ENCODE data around the gene ERCC4.

The ERCC4 gene

DNA sequence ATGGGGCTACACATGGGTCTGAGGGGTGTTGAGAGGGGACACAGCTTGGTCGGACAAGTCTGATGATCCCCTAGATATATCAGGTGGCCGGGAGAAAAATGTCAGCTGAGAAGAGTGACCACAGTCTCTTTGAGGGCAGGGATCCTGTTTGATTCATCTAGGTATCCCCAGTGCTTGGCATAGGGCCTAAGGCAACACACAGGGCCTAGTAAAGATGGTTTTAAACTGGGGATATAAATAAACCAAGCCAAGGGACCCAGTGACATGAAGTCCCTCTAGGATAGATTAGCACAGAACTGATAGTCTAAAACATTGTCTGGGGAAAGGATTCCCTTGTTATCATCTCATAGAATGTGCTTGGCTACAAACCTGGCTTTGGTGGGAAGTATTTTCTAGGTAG lies 1.4 kb downstream of the ERCC4 start:
- Mint-ChIP-seq H3K4me3 (peak overlapping the region; percentile 93), H3K4me1 (peaks cover 23% of the 10 kb centered on the region), H3K27me3 (no peaks in the 10 kb centered on the region), H3K9me3 (no peaks in the 10 kb centered on the region), H3K27ac (no peak overlapping the region), H3K36me3 (ENCODE audit: low read depth) (peaks cover 13% of the 10 kb centered on the region)
- DNase-seq (no peak), ATAC-seq (no peak)

DNA sequence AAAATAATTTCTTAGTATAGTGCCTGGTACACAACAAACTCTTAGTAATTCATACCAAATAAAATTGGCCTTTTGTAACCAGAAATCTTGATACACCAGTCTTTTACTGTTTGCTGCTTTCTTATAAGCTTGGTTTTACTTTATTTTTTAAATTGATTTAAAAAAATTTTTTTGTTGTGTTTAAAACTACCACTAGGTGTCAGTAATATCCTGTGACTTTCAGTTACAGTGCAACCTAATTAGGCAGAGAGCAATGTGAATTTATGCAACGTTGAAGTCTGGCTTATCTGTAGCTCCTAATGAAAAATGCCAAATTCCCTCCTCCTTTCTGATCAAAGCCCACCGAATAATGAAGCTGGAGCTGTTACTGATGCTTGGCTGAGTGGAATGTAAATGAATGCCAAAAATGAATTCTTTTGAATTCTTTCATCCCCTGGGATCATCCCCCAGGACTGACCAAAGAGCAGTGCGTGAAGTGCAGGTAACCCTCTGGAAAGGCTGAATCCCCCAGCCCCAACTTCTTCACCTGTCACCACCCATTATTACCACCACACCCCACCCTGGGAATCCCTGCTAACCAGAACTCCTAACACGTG lies 3.8 kb downstream of the ERCC4 start:
- H3K27me3 Mint-ChIP-seq: no peaks in the 10 kb centered on the region
- peaks cover 23% of the 10 kb centered on the region for H3K4me1 Mint-ChIP-seq
- peaks cover 21% of the 10 kb centered on the region for H3K36me3 Mint-ChIP-seq (ENCODE audit: low read depth)
- no peak overlapping the region for H3K27ac Mint-ChIP-seq
- ATAC-seq (no peak), DNase-seq (no peak)
- H3K4me3 Mint-ChIP-seq: no peak overlapping the region
- H3K9me3 Mint-ChIP-seq: no peaks in the 10 kb centered on the region

GRCh38 chr16:13926464-13926863 lies 6.5 kb downstream of the ERCC4 start:
- Mint-ChIP-seq H3K4me1 (peaks cover 4% of the 10 kb centered on the region), H3K36me3 (ENCODE audit: low read depth) (peaks cover 23% of the 10 kb centered on the region), H3K9me3 (no peaks in the 10 kb centered on the region), H3K4me3 (no peak overlapping the region), H3K27me3 (no peaks in the 10 kb centered on the region), H3K27ac (no peak overlapping the region)
- ATAC-seq (no peak), DNase-seq (no peak)

- DNase-seq: no peak
- no peaks in the 10 kb centered on the region for H3K9me3 Mint-ChIP-seq
- no peaks in the 10 kb centered on the region for H3K27me3 Mint-ChIP-seq
- H3K4me1 Mint-ChIP-seq: peaks cover 4% of the 10 kb centered on the region
- H3K36me3 Mint-ChIP-seq (ENCODE audit: low read depth): peaks cover 23% of the 10 kb centered on the region
- no peak for ATAC-seq
- H3K27ac Mint-ChIP-seq: no peak overlapping the region
- H3K4me3 Mint-ChIP-seq: no peak overlapping the region
Measured at GRCh38 chr16:13926891-13927290, 6.9 kb downstream of the ERCC4 start.

DNA sequence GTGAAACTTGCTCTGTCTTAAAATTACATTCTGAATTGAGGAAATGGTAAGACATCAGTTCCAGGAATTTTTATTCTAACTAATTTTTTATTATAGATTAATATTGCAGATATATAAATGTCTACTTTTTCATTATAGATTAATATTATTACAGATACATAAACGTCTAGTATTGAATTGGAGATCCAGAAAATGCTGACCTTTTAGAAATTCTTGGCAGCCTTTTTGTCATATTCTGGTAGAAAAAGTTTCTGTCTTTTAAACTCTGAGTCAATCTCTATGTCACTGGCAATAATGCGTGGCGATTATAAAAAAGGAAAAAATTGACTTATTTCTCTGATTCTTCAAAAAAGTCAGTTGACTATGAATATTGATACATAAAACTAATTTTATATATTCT lies 8.7 kb downstream of the ERCC4 start:
- ATAC-seq (no peak), DNase-seq (no peak)
- no peaks in the 10 kb centered on the region for H3K27me3 Mint-ChIP-seq

GRCh38 chr16:13931845-13932244 lies 11.9 kb downstream of the ERCC4 start:
- H3K4me1 Mint-ChIP-seq: peaks cover 10% of the 10 kb centered on the region
- no peak overlapping the region for H3K27ac Mint-ChIP-seq
- peaks cover 32% of the 10 kb centered on the region for H3K36me3 Mint-ChIP-seq (ENCODE audit: low read depth)
- DNase-seq: no peak
- ATAC-seq: no peak
- H3K4me3 Mint-ChIP-seq: no peak overlapping the region
- H3K9me3 Mint-ChIP-seq: no peaks in the 10 kb centered on the region
- H3K27me3 Mint-ChIP-seq: no peaks in the 10 kb centered on the region

More for the DNA sequence above, 8.7 kb downstream of the ERCC4 start:
- H3K36me3 Mint-ChIP-seq (ENCODE audit: low read depth): peaks cover 23% of the 10 kb centered on the region
- H3K27ac Mint-ChIP-seq: no peak overlapping the region
- peaks cover 6% of the 10 kb centered on the region for H3K4me1 Mint-ChIP-seq
- H3K4me3 Mint-ChIP-seq: no peak overlapping the region
- H3K9me3 Mint-ChIP-seq: no peaks in the 10 kb centered on the region

GRCh38 chr16:13935408-13935807 lies 15.5 kb downstream of the ERCC4 start:
- Mint-ChIP-seq H3K27me3 (no peaks in the 10 kb centered on the region), H3K27ac (no peak overlapping the region), H3K36me3 (ENCODE audit: low read depth) (peaks cover 49% of the 10 kb centered on the region), H3K4me3 (no peak overlapping the region), H3K4me1 (peaks cover 14% of the 10 kb centered on the region), H3K9me3 (no peaks in the 10 kb centered on the region)
- DNase-seq: peak; percentile 36
- no peak for ATAC-seq

DNA sequence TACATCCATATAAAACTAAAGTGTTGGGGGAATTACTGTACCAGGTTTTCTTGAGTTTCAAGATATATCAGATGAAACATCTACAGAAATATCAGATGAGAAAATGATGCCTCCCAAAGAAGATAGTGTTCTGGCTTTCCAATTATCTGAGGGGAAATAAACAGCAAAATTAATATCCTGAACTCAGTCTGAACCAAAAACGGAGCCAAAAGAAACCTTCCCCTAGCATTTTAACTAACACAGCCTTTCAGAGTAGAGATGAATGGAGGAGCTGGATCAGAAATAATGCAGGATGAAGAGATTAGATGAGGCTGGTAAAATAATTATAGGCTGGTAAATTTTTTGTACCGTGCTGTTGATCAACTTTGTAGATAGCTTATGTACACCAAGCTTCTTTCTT lies 16.2 kb downstream of the ERCC4 start:
- no peaks in the 10 kb centered on the region for H3K9me3 Mint-ChIP-seq
- no peak for ATAC-seq
- no peak overlapping the region for H3K27ac Mint-ChIP-seq
- no peaks in the 10 kb centered on the region for H3K27me3 Mint-ChIP-seq
- H3K4me3 Mint-ChIP-seq: no peak overlapping the region
- no peak for DNase-seq
- peaks cover 52% of the 10 kb centered on the region for H3K36me3 Mint-ChIP-seq (ENCODE audit: low read depth)
- peaks cover 14% of the 10 kb centered on the region for H3K4me1 Mint-ChIP-seq

- Mint-ChIP-seq H3K4me1 (peaks cover 14% of the 10 kb centered on the region), H3K27me3 (no peaks in the 10 kb centered on the region), H3K4me3 (no peak overlapping the region), H3K9me3 (no peaks in the 10 kb centered on the region), H3K27ac (no peak overlapping the region), H3K36me3 (ENCODE audit: low read depth) (peaks cover 53% of the 10 kb centered on the region)
- ATAC-seq: peak; percentile 49
- no peak for DNase-seq
Measured at GRCh38 chr16:13936596-13937081, 16.7 kb downstream of the ERCC4 start.

DNA sequence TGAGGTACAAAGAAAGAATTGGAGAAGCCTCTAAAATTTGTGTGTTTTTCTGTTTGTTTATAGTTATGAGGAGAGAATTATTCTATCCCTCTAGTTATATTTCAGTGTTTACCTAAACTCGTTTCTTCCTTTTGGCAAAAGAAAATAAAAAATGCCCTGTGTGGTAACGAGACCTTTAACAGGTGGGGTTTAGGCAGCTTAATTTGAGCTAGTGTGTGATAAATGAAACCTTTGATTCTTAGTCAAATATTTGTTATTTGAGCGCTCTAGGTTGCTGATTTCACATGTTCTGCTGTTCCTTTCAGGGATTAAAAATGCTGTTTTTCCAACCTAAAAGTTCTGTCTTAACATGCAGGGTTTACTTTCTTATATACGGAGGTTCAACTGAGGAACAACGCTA lies 17.5 kb downstream of the ERCC4 start:
- ATAC-seq (no peak), DNase-seq (no peak)
- Mint-ChIP-seq H3K4me1 (peaks cover 12% of the 10 kb centered on the region), H3K36me3 (ENCODE audit: low read depth) (peaks cover 50% of the 10 kb centered on the region), H3K9me3 (no peaks in the 10 kb centered on the region), H3K27me3 (no peaks in the 10 kb centered on the region), H3K27ac (no peak overlapping the region), H3K4me3 (no peak overlapping the region)

DNA sequence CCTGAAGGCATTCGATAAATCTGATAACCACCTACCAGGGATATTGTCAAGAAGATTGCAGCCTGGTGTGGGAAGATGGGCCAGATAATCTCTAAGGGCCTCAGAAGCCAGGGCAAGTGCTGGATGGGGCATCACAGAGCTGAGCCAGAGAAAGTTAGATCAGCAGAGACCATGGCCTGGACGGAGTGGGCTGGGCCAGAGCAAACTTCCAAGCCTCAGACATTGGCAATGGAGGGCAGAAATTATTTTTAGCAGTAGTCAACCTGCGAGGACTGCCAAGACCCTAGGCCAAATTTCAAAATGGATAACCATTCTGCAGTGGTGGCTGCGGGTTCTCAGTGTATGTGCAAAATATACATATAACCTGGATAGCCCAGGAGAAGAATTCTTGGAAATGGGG lies 18.5 kb downstream of the ERCC4 start:
- no peaks in the 10 kb centered on the region for H3K27me3 Mint-ChIP-seq
- peaks cover 12% of the 10 kb centered on the region for H3K4me1 Mint-ChIP-seq
- H3K9me3 Mint-ChIP-seq: no peaks in the 10 kb centered on the region
- DNase-seq (no peak), ATAC-seq (no peak)
- peaks cover 58% of the 10 kb centered on the region for H3K36me3 Mint-ChIP-seq (ENCODE audit: low read depth)
- no peak overlapping the region for H3K4me3 Mint-ChIP-seq
- no peak overlapping the region for H3K27ac Mint-ChIP-seq

DNA sequence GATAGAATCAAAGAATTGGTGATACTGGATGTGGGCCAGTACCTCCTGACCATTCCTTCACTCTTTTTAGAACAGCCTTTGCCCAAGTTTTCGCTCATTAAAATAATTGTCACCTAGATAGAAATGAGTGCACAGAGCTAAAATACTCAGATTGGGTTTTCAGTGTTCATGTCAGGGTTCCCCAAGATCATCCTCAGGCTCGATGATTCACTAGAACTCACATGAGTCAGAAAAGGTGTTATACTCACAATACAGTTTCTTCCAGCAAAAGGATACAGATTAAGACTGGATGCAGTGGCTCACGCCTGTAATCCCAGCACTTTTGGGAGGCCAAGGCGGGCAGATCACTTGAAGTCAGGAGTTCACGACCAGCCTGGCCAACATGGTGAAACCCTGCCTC lies 19.9 kb downstream of the ERCC4 start:
- no peak for ATAC-seq
- H3K27ac Mint-ChIP-seq: no peak overlapping the region
- H3K27me3 Mint-ChIP-seq: no peaks in the 10 kb centered on the region
- peaks cover 54% of the 10 kb centered on the region for H3K36me3 Mint-ChIP-seq (ENCODE audit: low read depth)
- no peak overlapping the region for H3K4me3 Mint-ChIP-seq
- DNase-seq: no peak
- peaks cover 12% of the 10 kb centered on the region for H3K4me1 Mint-ChIP-seq
- H3K9me3 Mint-ChIP-seq: no peaks in the 10 kb centered on the region

DNA sequence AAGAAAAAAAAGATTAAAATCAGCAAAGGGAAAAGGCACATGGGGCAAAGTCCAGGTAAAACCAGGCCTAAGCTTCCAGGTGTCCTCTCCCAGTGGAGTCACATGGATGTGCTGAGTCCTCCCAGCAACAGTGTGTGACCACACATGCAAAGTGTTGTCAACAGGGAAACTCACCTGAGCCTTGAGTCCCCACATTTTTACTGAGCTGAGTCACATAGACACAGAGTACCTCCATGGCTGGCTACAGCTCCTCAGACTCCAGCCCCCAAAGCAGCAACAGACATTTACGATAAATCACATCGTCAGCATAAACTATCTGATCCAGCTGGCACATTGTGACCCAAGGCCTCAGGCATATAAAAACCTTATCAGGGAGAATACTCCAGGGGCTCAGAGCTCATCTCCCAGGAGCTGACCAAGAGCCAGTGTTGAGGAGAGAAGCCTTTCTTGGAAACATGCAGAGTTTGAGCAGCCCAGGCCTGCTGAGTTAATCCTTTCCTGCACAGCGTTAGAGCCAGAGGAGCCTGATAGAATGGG lies 20.5 kb downstream of the ERCC4 start:
- H3K27me3 Mint-ChIP-seq: no peaks in the 10 kb centered on the region
- H3K4me3 Mint-ChIP-seq: no peak overlapping the region
- DNase-seq (no peak), ATAC-seq (no peak)
- H3K4me1 Mint-ChIP-seq: peaks cover 12% of the 10 kb centered on the region
- peaks cover 51% of the 10 kb centered on the region for H3K36me3 Mint-ChIP-seq (ENCODE audit: low read depth)
- no peaks in the 10 kb centered on the region for H3K9me3 Mint-ChIP-seq
- H3K27ac Mint-ChIP-seq: no peak overlapping the region

DNA sequence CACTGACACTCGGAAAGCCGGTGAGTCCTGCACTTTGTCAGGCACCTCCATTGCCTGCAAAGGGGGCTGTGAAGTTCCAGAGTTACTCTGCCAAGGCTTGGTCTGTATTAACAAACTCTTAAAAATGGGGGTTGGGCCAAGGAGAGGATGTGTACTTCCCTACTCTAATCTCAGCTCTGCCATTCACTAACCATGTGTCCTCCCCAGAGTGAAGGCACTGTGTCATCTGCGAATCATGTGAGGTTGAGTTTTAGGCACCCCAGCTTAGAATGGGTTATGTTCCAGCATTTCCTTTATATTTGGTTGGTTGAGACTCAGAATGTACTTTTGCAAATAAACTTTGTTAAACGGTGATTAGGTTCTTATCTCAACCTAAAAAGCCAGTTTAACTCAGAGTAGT lies 24.9 kb downstream of the ERCC4 start:
- no peak overlapping the region for H3K4me3 Mint-ChIP-seq
- DNase-seq (no peak), ATAC-seq (no peak)
- no peaks in the 10 kb centered on the region for H3K27me3 Mint-ChIP-seq
- H3K36me3 Mint-ChIP-seq (ENCODE audit: low read depth): peaks cover 40% of the 10 kb centered on the region
- no peak overlapping the region for H3K27ac Mint-ChIP-seq
- no peaks in the 10 kb centered on the region for H3K9me3 Mint-ChIP-seq
- no peaks in the 10 kb centered on the region for H3K4me1 Mint-ChIP-seq

DNA sequence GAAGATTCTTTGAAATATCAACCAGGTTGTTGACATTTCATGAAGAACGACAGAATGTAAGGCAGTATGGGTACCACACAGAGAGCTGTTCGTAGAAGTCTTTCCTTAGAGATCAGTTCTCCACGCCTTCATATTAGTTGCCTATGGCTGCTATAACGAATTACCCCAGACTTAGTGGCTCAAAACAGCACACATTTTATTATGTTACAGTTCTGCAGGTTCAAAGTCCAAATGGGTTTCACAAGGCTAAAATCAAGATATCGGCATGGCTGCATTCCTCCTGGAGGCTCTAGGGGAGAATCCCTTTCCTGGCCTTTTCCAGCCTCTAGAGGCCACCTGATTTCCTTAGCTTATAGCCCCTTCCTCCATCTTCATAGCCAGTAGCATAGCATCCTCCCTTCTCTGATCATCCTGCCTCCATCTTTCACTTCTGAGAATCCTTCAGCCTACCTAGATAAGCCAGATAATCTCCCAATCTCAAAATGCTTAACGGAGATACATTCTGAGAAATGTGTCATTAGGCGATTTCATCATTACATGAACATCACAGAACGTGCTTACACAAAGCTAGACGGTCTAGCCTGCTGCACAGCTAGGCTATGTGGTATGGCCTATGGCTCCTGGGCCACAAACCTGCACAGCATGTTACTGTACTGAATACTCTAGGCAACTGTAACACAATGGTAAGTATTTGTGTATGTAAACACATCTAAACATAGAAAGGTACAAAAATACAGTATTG lies 26.0 kb downstream of the ERCC4 start:
- no peak overlapping the region for H3K27ac Mint-ChIP-seq
- no peaks in the 10 kb centered on the region for H3K9me3 Mint-ChIP-seq
- H3K27me3 Mint-ChIP-seq: no peaks in the 10 kb centered on the region
- no peak for ATAC-seq
- peaks cover 40% of the 10 kb centered on the region for H3K36me3 Mint-ChIP-seq (ENCODE audit: low read depth)
- no peak for DNase-seq
- no peaks in the 10 kb centered on the region for H3K4me1 Mint-ChIP-seq
- H3K4me3 Mint-ChIP-seq: no peak overlapping the region
